ENCODE measurements around the gene CDH22.

CDH22 gene

GRCh38 chr20:46250772-46251171 is 57.5 kb downstream of the CDH22 start:
- peaks cover under 1% of the 10 kb centered on the region for H3K36me3 Mint-ChIP-seq (ENCODE audit: insufficient read depth)
- no peak overlapping the region for H3K4me3 Mint-ChIP-seq
- no peak overlapping the region for H3K27ac Mint-ChIP-seq (ENCODE audit: low read depth)
- DNase-seq (ENCODE audit: low spot score in 2 of 2) (no peak), ATAC-seq (replicated peaks; ENCODE audit: extremely low read depth, poor library complexity, severe bottlenecking) (no peak)
- H3K27me3 Mint-ChIP-seq: peaks cover 88% of the 10 kb centered on the region
- H3K9me3 Mint-ChIP-seq: no peaks in the 10 kb centered on the region
- H3K4me1 Mint-ChIP-seq: peaks cover 8% of the 10 kb centered on the region

DNA sequence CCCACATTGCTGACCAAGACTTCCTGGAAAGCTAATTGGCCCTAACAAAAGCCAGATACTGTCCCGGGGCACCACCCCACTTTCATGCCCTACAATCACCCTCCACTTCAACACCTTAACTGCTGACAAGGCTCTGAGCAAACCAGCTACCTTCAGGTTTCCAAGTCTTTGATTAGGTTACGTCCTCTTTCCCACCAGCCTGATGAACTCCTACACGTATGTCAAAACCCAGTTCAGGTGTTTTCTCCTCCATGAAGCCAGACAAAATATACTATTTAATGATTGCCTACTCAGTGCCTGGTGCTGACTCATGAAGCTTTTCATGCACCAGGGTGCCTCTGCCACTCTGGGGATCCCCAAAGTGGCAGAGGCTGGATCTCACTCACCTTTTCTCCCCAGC is 58.6 kb downstream of the CDH22 start:
- Mint-ChIP-seq H3K4me1 (peaks cover 8% of the 10 kb centered on the region), H3K4me3 (no peak overlapping the region), H3K9me3 (no peaks in the 10 kb centered on the region), H3K27me3 (peaks cover 96% of the 10 kb centered on the region), H3K27ac (ENCODE audit: low read depth) (no peak overlapping the region), H3K36me3 (ENCODE audit: insufficient read depth) (peaks cover 1% of the 10 kb centered on the region)
- no peak for DNase-seq (ENCODE audit: low spot score in 2 of 2)
- ATAC-seq (replicated peaks; ENCODE audit: extremely low read depth, poor library complexity, severe bottlenecking): no peak

DNA sequence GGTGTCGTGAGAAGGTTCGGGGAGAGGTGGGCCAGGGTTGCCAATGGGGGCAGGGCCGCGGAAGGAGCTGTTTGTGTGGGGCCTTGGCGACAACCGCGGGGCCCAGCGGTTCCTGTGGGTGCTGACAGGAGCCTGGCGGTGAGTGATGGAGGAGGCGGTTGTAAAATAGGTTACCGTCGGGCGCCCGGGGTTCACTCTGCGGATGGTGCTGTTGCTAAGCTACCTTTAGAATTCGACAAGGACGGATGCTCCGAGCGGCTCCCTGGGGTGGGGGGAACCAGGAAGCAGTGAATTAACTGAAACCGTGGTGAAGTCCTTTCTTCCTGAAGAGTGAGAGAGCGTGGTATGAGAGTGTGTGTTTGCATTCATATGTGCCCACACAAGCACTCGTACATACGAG is 61.7 kb downstream of the CDH22 start:
- Mint-ChIP-seq H3K27ac (ENCODE audit: low read depth) (no peak overlapping the region), H3K27me3 (peaks cover 78% of the 10 kb centered on the region), H3K4me1 (peaks cover 8% of the 10 kb centered on the region), H3K36me3 (ENCODE audit: insufficient read depth) (peaks cover 1% of the 10 kb centered on the region), H3K4me3 (no peak overlapping the region), H3K9me3 (no peaks in the 10 kb centered on the region)
- DNase-seq (ENCODE audit: low spot score in 2 of 2) (no peak), ATAC-seq (replicated peaks; ENCODE audit: extremely low read depth, poor library complexity, severe bottlenecking) (peak; percentile 32)

GRCh38 chr20:46243707-46244628 is 64.3 kb downstream of the CDH22 start:
- Mint-ChIP-seq H3K36me3 (ENCODE audit: insufficient read depth) (peaks cover 1% of the 10 kb centered on the region), H3K4me3 (no peak overlapping the region), H3K27me3 (peaks cover 56% of the 10 kb centered on the region), H3K27ac (ENCODE audit: low read depth) (no peak overlapping the region), H3K9me3 (no peaks in the 10 kb centered on the region), H3K4me1 (peaks cover 8% of the 10 kb centered on the region)
- DNase-seq (ENCODE audit: low spot score in 2 of 2): no peak
- ATAC-seq (replicated peaks; ENCODE audit: extremely low read depth, poor library complexity, severe bottlenecking): no peak

DNA sequence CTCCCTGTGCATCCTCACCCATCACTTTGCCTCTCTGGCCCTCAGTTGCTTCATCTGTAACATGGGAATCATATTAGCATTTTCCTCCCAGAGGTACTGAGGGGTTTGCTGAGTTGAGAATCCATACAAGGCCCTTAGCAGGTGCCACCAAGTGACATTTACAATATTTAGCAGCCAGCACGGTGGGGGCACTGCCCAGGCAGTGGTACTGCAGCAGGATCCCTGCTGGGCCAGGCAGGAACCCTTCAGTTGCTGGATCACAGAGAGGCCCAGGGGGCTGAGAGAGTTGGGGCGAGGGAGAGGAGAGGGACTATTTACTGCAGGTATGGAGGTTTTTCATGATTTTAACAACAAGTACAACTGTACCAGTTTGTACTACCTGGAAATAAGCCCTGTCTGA is 65.9 kb downstream of the CDH22 start:
- Mint-ChIP-seq H3K36me3 (ENCODE audit: insufficient read depth) (peaks cover 1% of the 10 kb centered on the region), H3K9me3 (no peaks in the 10 kb centered on the region), H3K4me1 (peaks cover 8% of the 10 kb centered on the region), H3K4me3 (no peak overlapping the region), H3K27ac (ENCODE audit: low read depth) (no peak overlapping the region), H3K27me3 (peaks cover 40% of the 10 kb centered on the region)
- DNase-seq (ENCODE audit: low spot score in 2 of 2) (no peak), ATAC-seq (replicated peaks; ENCODE audit: extremely low read depth, poor library complexity, severe bottlenecking) (no peak)

DNA sequence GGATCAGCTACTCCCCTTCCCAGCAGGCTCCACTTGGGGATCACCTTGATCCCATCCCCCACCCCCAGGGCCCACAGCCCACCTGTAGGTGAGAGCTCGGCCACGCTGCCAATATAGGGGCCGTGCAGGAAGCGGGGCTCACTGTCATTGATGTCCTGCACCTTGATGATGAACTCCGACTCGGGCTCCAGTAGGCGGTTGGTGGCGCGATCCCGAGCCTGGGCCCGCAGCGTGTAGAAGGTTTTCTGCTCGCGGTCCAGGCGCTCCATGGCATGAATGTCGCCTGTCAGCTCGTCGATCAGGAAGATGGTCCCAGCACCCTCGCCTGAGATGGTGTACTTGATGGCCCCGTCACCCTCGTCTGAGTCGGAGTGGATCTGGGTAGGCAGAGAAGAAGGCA is 67.4 kb downstream of the CDH22 start:
- Mint-ChIP-seq H3K4me1 (no peaks in the 10 kb centered on the region), H3K4me3 (no peak overlapping the region), H3K36me3 (ENCODE audit: insufficient read depth) (peaks cover 1% of the 10 kb centered on the region), H3K27me3 (peaks cover 25% of the 10 kb centered on the region), H3K27ac (ENCODE audit: low read depth) (no peak overlapping the region), H3K9me3 (no peaks in the 10 kb centered on the region)
- DNase-seq (ENCODE audit: low spot score in 2 of 2): no peak
- no peak for ATAC-seq (replicated peaks; ENCODE audit: extremely low read depth, poor library complexity, severe bottlenecking)

GRCh38 chr20:46240065-46240464 is 68.2 kb downstream of the CDH22 start:
- Mint-ChIP-seq H3K9me3 (no peaks in the 10 kb centered on the region), H3K4me3 (no peak overlapping the region), H3K27me3 (peaks cover 17% of the 10 kb centered on the region), H3K36me3 (ENCODE audit: insufficient read depth) (no peaks in the 10 kb centered on the region), H3K4me1 (no peaks in the 10 kb centered on the region), H3K27ac (ENCODE audit: low read depth) (no peak overlapping the region)
- DNase-seq (ENCODE audit: low spot score in 2 of 2) (no peak), ATAC-seq (replicated peaks; ENCODE audit: extremely low read depth, poor library complexity, severe bottlenecking) (no peak)

DNA sequence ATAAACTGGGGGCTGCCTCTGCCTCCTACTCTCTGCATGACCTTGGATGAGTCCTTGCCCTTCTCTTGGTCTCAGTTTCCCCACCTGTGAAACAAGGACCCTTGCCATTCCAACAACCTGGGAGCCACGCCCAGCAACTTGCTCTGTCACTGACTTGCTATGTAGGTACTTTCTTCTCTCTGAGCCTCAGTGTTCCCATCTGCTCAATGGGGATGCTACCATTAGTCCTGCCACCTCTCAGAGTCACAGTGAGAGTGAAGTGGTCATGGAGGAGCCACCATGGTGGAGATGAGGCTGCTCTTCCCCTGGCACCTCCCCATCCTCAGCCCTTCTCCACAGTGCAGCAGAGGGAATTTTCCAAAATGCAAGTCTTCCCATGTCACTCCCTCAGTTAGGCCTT is 70.6 kb downstream of the CDH22 start:
- Mint-ChIP-seq H3K36me3 (ENCODE audit: insufficient read depth) (no peaks in the 10 kb centered on the region), H3K4me1 (no peaks in the 10 kb centered on the region), H3K9me3 (no peaks in the 10 kb centered on the region), H3K4me3 (no peak overlapping the region), H3K27ac (ENCODE audit: low read depth) (no peak overlapping the region), H3K27me3 (peaks cover 17% of the 10 kb centered on the region)
- ATAC-seq (replicated peaks; ENCODE audit: extremely low read depth, poor library complexity, severe bottlenecking) (no peak), DNase-seq (ENCODE audit: low spot score in 2 of 2) (no peak)

- Mint-ChIP-seq H3K36me3 (ENCODE audit: insufficient read depth) (no peaks in the 10 kb centered on the region), H3K4me1 (no peaks in the 10 kb centered on the region), H3K9me3 (no peaks in the 10 kb centered on the region), H3K27ac (ENCODE audit: low read depth) (no peak overlapping the region), H3K4me3 (no peak overlapping the region), H3K27me3 (peaks cover 22% of the 10 kb centered on the region)
- ATAC-seq (replicated peaks; ENCODE audit: extremely low read depth, poor library complexity, severe bottlenecking) (no peak), DNase-seq (ENCODE audit: low spot score in 2 of 2) (no peak)
Observed at GRCh38 chr20:46237227-46237626, 71.1 kb downstream of the CDH22 start.

GRCh38 chr20:46235077-46235476 is 73.2 kb downstream of the CDH22 start:
- Mint-ChIP-seq H3K9me3 (peaks cover 5% of the 10 kb centered on the region), H3K36me3 (ENCODE audit: insufficient read depth) (no peaks in the 10 kb centered on the region), H3K4me3 (no peak overlapping the region), H3K27ac (ENCODE audit: low read depth) (no peak overlapping the region), H3K4me1 (no peaks in the 10 kb centered on the region), H3K27me3 (peaks cover 27% of the 10 kb centered on the region)
- DNase-seq (ENCODE audit: low spot score in 2 of 2) (no peak), ATAC-seq (replicated peaks; ENCODE audit: extremely low read depth, poor library complexity, severe bottlenecking) (no peak)

DNA sequence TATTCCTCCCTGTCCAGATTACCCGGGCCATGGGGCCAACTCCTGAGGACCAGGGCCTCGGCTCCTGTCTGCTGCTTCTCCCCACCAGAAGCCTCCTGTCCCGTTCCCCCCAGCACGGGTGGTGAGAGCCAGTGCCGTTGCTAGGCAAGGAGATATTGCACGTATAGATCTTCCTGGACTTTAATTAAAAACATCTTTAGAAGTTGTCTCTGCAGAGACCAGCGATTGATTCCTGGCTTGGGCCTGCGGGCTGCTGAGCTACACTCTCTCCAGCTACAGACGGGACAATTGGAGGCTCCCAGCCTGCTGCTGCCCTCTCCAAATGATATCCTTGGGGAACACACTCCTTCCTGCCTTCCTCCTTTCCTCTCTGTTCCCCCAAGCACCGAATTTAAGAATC is 74.6 kb downstream of the CDH22 start:
- Mint-ChIP-seq H3K9me3 (peaks cover 5% of the 10 kb centered on the region), H3K4me1 (no peaks in the 10 kb centered on the region), H3K27me3 (peaks cover 34% of the 10 kb centered on the region), H3K4me3 (no peak overlapping the region), H3K27ac (ENCODE audit: low read depth) (no peak overlapping the region), H3K36me3 (ENCODE audit: insufficient read depth) (no peaks in the 10 kb centered on the region)
- ATAC-seq (replicated peaks; ENCODE audit: extremely low read depth, poor library complexity, severe bottlenecking): no peak
- no peak for DNase-seq (ENCODE audit: low spot score in 2 of 2)

GRCh38 chr20:46232539-46232938 is 75.8 kb downstream of the CDH22 start:
- no peak for DNase-seq (ENCODE audit: low spot score in 2 of 2)
- no peak for ATAC-seq (replicated peaks; ENCODE audit: extremely low read depth, poor library complexity, severe bottlenecking)
- Mint-ChIP-seq H3K27me3 (peaks cover 38% of the 10 kb centered on the region), H3K4me3 (no peak overlapping the region), H3K27ac (ENCODE audit: low read depth) (no peak overlapping the region), H3K9me3 (peaks cover 5% of the 10 kb centered on the region), H3K36me3 (ENCODE audit: insufficient read depth) (no peaks in the 10 kb centered on the region), H3K4me1 (no peaks in the 10 kb centered on the region)

DNA sequence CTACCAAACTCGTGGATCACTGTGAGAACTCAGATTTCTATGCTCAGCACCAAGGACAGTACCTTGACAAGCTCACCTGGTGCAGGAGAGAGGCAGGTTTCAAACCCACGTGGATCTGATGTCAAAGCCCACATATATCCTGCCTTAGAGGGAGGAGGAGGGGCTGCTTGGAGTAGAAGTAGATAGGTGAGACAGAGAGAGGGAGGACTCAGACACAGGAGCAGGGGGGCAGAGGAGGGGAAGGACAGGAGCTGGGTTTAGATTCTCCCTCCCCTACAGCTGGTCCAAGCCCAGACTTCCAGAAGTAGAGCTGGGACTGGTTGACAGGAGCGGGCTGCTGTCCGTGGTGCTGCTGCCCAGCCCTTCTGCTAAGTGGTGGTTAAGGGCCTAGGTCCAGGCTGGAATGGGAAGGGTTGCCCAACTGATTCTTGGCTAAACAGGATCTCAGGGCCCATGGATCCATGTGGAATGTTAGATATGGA is 77.5 kb downstream of the CDH22 start:
- Mint-ChIP-seq H3K36me3 (ENCODE audit: insufficient read depth) (no peaks in the 10 kb centered on the region), H3K9me3 (peaks cover 5% of the 10 kb centered on the region), H3K27ac (ENCODE audit: low read depth) (no peak overlapping the region), H3K4me3 (no peak overlapping the region), H3K27me3 (peaks cover 51% of the 10 kb centered on the region), H3K4me1 (no peaks in the 10 kb centered on the region)
- no peak for DNase-seq (ENCODE audit: low spot score in 2 of 2)
- ATAC-seq (replicated peaks; ENCODE audit: extremely low read depth, poor library complexity, severe bottlenecking): no peak
